SK-N-MC (cell line): Measurements from ENCODE around the gene HSP90B1.
A peak's percentile ranks its signal among the peaks of the same experiment; 100 is the strongest.

Source experiments
- DNase-seq: peaks from one replicate; pipeline ENCODE4 v3.0.0-alpha.2; 2011; ENCODE audit warnings: low read depth, low spot score
- H3K27ac ChIP-seq: fragments of 200-600 bp; sonication (generic); 2 replicates; pipeline ENCODE4 v1.5.1; 2016; ENCODE audit warnings: mixed run types
- H3K36me3 ChIP-seq: fragments of 200-600 bp; sonication (generic); 2 replicates; pipeline ENCODE4 v1.6.1; 2017; ENCODE audit warnings: antibody characterized with exemption, low read length, mixed read lengths; ENCODE audit not compliant: insufficient read depth
- H3K4me3 ChIP-seq: fragments of 200-600 bp; sonication (generic); 2 replicates; pipeline ENCODE4 v1.5.1; 2016
- H3K9ac ChIP-seq: fragments of 200-600 bp; sonication (generic); 2 replicates; pipeline ENCODE4 v1.8.0; 2017; ENCODE audit warnings: mixed run types, mixed read lengths; ENCODE audit not compliant: insufficient read length
- H3K9me3 ChIP-seq: fragments of 200-600 bp; sonication (generic); 2 replicates; pipeline ENCODE4 v1.6.1; 2017; ENCODE audit warnings: low read depth, mild to moderate bottlenecking, antibody characterized with exemption, low read length, moderate library complexity, mixed read lengths
- EZH2 ChIP-seq: fragments of 200-600 bp; sonication (generic); IDR thresholded peaks from one replicate; pipeline ENCODE4 v1.6.1; 2017; ENCODE audit warnings: antibody characterized with exemption
- FOXP2 ChIP-seq: optimal IDR thresholded peaks from 2 replicates; pipeline ENCODE3; 2011; ENCODE audit warnings: mild to moderate bottlenecking, moderate library complexity; ENCODE audit not compliant: insufficient read depth; ENCODE audit errors: extremely low read length, control extremely low read depth
- POLR2AphosphoS5 ChIP-seq: IDR thresholded peaks from 2 replicates; pipeline ENCODE4 v1.6.1; 2012; ENCODE audit warnings: mild to moderate bottlenecking, low read depth, low read length, borderline replicate concordance

The HSP90B1 gene

DNA sequence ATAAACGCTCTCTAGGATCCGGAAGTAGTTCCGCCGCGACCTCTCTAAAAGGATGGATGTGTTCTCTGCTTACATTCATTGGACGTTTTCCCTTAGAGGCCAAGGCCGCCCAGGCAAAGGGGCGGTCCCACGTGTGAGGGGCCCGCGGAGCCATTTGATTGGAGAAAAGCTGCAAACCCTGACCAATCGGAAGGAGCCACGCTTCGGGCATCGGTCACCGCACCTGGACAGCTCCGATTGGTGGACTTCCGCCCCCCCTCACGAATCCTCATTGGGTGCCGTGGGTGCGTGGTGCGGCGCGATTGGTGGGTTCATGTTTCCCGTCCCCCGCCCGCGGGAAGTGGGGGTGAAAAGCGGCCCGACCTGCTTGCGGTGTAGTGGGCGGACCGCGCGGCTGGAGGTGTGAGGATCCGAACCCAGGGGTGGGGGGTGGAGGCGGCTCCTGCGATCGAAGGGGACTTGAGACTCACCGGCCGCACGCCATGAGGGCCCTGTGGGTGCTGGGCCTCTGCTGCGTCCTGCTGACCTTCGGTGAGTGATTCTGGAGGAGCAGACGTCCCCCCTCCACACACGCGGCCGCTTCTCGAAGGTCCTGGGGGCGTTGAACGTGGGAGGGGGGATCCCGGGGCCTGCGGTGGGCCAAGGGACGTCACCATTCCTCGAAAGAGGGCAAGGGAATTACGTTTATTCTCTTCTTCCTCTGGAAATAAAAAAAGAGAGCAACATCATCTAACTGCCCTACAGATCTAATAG is at the start of gene HSP90B1:
TSS of gene HSP90B1 (plus strand) at position 377 of the 753 bp plus-strand sequence. CDS start at position 483, 106 bp downstream.
- Histone ChIP-seq H3K36me3 (peaks cover 38% of the 10 kb centered on the region), H3K9me3 (no peaks in the 10 kb centered on the region), H3K9ac (peak within 1 kb of the TSS; percentile 88), H3K27ac (peak within 1 kb of the TSS; percentile 88), H3K4me3 (peak within 1 kb of the TSS; percentile 96)
- peak; percentile 40 for TF ChIP-seq FOXP2
- TF ChIP-seq POLR2AphosphoS5 = peak; percentile 99
- no peak for TF ChIP-seq EZH2
- peak; percentile 99 for DNase-seq

DNA sequence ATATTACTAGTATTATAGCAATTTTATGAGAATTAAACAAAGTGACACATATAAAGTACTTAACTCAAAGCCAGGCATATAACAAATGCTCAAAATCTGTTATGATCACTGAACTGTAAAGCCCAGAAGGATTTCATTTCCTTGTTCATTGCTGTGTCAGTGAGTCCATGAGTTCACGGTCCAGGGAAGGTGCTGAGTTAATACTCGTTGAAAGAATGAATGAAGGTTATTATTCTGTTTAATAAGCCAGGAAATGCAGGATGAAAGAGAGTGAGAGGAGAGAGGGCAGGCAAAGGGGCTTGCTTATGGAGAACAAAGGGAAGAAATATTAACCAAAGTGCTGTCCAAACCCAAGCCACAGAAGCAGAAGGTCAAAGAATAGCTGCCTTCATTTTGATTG is 48.9 kb upstream of the HSP90B1 start:
- no peak overlapping the region for H3K4me3 ChIP-seq
- no peak overlapping the region for H3K9ac ChIP-seq
- H3K27ac ChIP-seq = no peak overlapping the region
- TF ChIP-seq POLR2AphosphoS5 (no peak), FOXP2 (no peak), EZH2 (no peak)
- H3K9me3 ChIP-seq = no peaks in the 10 kb centered on the region
- H3K36me3 ChIP-seq = no peaks in the 10 kb centered on the region
- DNase-seq = no peak

DNA sequence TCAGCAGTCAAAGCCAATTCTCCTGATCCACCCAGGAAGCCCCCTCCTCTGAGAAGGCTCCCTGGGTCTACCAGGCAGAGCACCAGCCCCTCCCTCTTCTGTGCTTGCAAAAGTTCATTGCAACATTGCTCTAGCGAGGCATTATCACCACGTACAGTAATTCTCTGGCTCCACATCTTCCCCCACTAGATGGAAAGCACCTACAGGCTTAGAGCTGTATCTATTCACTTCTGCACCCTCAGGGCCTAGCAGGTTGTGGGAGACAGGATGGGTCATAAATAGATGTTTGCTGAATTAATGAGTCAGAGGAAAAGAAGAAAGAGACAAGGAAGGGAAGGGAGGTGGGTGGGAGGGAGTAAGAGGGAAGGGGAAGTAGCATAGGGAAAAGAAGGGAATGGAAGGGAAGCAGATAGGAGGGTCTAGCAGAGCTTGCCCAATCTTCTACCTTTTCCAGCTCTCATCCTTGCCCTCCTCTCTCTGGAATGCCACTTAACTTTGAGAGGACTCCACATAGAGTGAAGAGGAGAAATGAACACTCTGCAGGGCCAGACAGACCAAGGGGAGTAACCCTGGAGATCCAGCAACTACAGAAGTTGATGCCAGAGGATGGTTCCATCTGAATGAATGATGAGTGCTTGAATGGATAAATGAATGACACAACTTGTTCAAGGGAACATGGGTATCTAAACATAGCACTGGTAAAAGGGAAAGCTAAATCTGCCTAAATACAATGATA is 47.2 kb upstream of the HSP90B1 start:
- Histone ChIP-seq H3K9me3 (no peaks in the 10 kb centered on the region), H3K36me3 (no peaks in the 10 kb centered on the region), H3K9ac (no peak overlapping the region), H3K4me3 (no peak overlapping the region), H3K27ac (no peak overlapping the region)
- TF ChIP-seq POLR2AphosphoS5 (no peak), FOXP2 (no peak)
- DNase-seq = no peak

DNA sequence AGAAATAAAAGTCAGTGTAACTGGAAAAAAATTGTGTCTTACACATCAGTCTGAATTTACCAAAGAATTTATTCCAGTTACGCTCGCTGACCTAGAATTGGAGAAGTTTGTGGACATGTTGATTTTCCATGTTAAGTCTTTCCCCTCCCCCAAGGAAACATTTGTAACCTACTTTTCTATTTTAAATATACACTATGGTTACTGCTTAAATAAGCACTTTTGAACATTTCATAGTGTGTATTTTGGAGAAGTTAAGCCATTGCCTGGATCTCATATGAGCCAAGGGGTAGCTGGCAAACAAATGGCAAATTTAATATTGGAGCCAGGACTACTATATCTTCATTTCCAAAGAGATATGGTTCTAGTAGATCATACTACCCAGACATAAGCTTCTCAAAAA is 46.3 kb upstream of the HSP90B1 start:
- Histone ChIP-seq H3K9me3 (no peaks in the 10 kb centered on the region), H3K36me3 (no peaks in the 10 kb centered on the region), H3K4me3 (no peak overlapping the region), H3K9ac (no peak overlapping the region), H3K27ac (no peak overlapping the region)
- no peak for TF ChIP-seq POLR2AphosphoS5
- no peak for TF ChIP-seq FOXP2
- no peak for TF ChIP-seq EZH2
- DNase-seq = no peak

DNA sequence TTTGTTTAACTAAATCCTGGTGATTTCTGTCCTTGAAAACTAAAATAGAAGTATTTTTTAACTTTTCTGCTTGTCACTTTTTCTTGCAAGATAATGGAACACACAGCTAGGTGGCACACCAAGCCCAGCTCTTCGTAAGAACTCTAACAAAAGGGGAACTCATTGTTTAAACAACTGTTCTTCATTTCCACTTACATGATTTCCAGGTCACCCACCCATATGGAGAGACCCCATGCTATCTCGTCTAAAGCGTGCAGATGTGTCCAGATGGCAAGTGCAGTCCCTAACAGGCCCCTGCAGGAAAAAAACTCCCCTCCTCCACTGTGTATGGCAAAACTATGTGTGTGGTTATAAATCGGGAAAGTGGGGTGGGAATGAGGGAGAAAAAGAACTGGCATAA is 45.9 kb upstream of the HSP90B1 start:
- H3K36me3 ChIP-seq = no peaks in the 10 kb centered on the region
- H3K4me3 ChIP-seq = no peak overlapping the region
- H3K27ac ChIP-seq = no peak overlapping the region
- no peaks in the 10 kb centered on the region for H3K9me3 ChIP-seq
- peak; percentile 10 for DNase-seq
- TF ChIP-seq POLR2AphosphoS5 (no peak), EZH2 (no peak), FOXP2 (no peak)
- no peak overlapping the region for H3K9ac ChIP-seq

DNA sequence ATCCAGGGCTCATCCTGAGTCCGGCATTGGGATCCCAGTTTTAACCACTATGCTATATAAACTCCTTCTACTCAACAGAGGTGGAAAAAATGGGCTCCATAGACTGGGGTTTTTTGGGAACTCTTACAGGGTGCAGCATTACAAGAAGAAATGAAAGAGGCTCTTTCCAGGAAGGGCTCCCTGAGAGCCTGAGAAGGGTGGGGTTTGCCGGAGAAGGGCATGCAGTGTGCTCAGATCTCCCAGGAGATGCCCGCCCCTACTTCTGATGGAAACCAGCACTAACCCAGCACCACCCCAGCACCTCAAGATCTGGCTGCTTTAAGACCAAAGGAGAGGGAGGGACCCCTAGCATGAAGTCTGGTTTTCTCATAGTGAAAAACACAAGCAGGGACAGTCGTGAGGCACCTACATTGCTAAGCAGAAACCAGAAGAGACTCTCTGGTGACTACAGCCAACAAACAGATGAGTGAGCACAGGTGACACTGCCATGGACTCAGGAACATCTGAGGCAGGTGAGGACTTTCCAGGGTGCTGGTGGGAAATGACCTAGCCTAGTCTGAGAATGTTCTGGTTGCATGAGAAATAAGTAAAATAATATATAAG is 43.9 kb upstream of the HSP90B1 start:
- Histone ChIP-seq H3K27ac (no peak overlapping the region), H3K9ac (no peak overlapping the region), H3K9me3 (no peaks in the 10 kb centered on the region), H3K36me3 (no peaks in the 10 kb centered on the region), H3K4me3 (no peak overlapping the region)
- TF ChIP-seq EZH2 (no peak), POLR2AphosphoS5 (no peak), FOXP2 (no peak)
- DNase-seq = no peak

DNA sequence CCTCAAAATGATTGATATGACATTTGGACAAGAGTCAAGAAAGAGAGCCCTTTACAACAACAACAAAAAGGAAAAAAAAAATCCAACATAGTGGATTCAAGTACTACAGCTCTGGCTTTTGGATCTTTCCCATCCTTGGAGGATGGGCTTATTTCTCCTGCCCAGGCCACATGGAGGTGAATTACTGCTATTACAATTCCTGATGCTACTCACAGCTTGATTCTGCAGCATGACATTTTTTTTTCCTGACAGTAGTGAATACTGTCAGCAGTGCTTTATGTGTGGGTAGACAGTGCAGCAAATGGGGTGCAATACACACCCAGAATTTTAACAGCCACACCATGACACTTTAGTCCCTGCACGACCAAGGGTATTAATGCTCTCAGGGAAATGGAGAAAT is 42.5 kb upstream of the HSP90B1 start:
- no peak overlapping the region for H3K27ac ChIP-seq
- no peak overlapping the region for H3K4me3 ChIP-seq
- no peak for DNase-seq
- H3K9me3 ChIP-seq = no peaks in the 10 kb centered on the region
- no peak for TF ChIP-seq EZH2
- no peak for TF ChIP-seq FOXP2
- no peak for TF ChIP-seq POLR2AphosphoS5
- H3K36me3 ChIP-seq = no peaks in the 10 kb centered on the region
- no peak overlapping the region for H3K9ac ChIP-seq

DNA sequence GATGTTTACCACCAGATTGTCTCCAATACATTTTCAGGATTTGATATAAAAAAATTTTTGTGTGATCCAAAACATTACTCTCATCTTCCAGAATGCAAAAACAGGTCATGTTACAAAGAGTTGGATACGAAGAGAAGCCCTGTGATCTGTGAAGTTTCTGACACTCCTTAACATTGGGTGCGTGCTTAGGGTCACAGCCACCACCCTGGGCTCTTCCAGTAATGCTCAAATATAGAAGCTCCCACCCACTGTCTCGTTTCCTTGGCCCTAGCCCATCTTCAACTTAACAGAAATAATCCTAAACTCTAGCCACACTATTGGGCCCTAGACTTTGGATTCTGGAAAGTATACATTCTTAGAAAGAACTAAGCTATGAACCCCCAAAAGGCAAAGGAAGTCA is 32.9 kb upstream of the HSP90B1 start:
- H3K4me3 ChIP-seq = no peak overlapping the region
- TF ChIP-seq EZH2 (no peak), POLR2AphosphoS5 (no peak), FOXP2 (no peak)
- no peaks in the 10 kb centered on the region for H3K36me3 ChIP-seq
- no peak for DNase-seq
- H3K9me3 ChIP-seq = no peaks in the 10 kb centered on the region
- no peak overlapping the region for H3K9ac ChIP-seq
- no peak overlapping the region for H3K27ac ChIP-seq
